IMR-90 (cell line): ENCODE data around the gene MRPS24.

ENCODE experiments used
- BHLHE40 ChIP-seq: fragments of 150-350 bp; IDR thresholded peaks from 2 replicates; pipeline ENCODE4 v1.6.1; 2016; ENCODE audit warnings: mild to moderate bottlenecking, low read depth, low read length
- CEBPB ChIP-seq: IDR thresholded peaks from 2 replicates; pipeline ENCODE4 v1.6.1; 2012; ENCODE audit warnings: low read depth, low read length, improper control_type of control experiment
- CTCF ChIP-seq: conservative IDR thresholded peaks from 2 replicates; pipeline ENCODE4 v1.5.1; 2012; ENCODE audit warnings: mild to moderate bottlenecking, low read depth, low read length, improper control_type of control experiment
- MAFK ChIP-seq: IDR thresholded peaks from 2 replicates; pipeline ENCODE4 v1.6.1; 2012; ENCODE audit warnings: low read depth, low read length, improper control_type of control experiment
- MAZ ChIP-seq: IDR thresholded peaks from 2 replicates; pipeline ENCODE4 v1.6.1; 2012; ENCODE audit warnings: low read depth, mild to moderate bottlenecking, low read length, improper control_type of control experiment, moderate library complexity, borderline replicate concordance
- NFE2L2 ChIP-seq: fragments of 150-350 bp; IDR thresholded peaks from 2 replicates; pipeline ENCODE4 v1.6.1; 2016; ENCODE audit warnings: low read depth, mild to moderate bottlenecking, low read length
- POLR2A ChIP-seq: IDR thresholded peaks from 2 replicates; pipeline ENCODE4 v1.6.1; 2012; ENCODE audit warnings: mild to moderate bottlenecking, low read depth, low read length
- RCOR1 ChIP-seq: IDR thresholded peaks from 2 replicates; pipeline ENCODE4 v1.6.1; 2012; ENCODE audit warnings: mild to moderate bottlenecking, low read length, improper control_type of control experiment; ENCODE audit not compliant: insufficient replicate concordance
- TF ChIP-seq, protein P1 (sequence below): fragments of 150-350 bp; IDR thresholded peaks from 2 replicates; pipeline ENCODE4 v1.6.1; 2016; ENCODE audit warnings: low read depth, mild to moderate bottlenecking, low read length, moderate library complexity, borderline replicate concordance
- TF ChIP-seq, protein P2 (sequence below): fragments of 150-350 bp; IDR thresholded peaks from 2 replicates; pipeline ENCODE4 v1.6.1; 2017; ENCODE audit warnings: mild to moderate bottlenecking, antibody characterized with exemption, low read length, low read depth

- TF ChIP-seq CEBPB (no peak), CTCF (no peak), RCOR1 (no peak), MAFK (no peak), NFE2L2 (no peak), POLR2A (no peak), MAZ (no peak), BHLHE40 (no peak)
- TF ChIP-seq, protein P1, sequence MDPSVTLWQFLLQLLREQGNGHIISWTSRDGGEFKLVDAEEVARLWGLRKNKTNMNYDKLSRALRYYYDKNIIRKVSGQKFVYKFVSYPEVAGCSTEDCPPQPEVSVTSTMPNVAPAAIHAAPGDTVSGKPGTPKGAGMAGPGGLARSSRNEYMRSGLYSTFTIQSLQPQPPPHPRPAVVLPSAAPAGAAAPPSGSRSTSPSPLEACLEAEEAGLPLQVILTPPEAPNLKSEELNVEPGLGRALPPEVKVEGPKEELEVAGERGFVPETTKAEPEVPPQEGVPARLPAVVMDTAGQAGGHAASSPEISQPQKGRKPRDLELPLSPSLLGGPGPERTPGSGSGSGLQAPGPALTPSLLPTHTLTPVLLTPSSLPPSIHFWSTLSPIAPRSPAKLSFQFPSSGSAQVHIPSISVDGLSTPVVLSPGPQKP, result no peak
- TF ChIP-seq, protein P2, sequence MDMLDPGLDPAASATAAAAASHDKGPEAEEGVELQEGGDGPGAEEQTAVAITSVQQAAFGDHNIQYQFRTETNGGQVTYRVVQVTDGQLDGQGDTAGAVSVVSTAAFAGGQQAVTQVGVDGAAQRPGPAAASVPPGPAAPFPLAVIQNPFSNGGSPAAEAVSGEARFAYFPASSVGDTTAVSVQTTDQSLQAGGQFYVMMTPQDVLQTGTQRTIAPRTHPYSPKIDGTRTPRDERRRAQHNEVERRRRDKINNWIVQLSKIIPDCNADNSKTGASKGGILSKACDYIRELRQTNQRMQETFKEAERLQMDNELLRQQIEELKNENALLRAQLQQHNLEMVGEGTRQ, result no peak
These were observed 8.9 kb upstream of the MRPS24 start for GRCh38 chr7:43877968-43878864.
